NK-92 (cell line): ENCODE measurements around the gene A1BG.

ENCODE experiments used
- DNase-seq: peaks from one replicate; lab custom pipeline; 2025; ENCODE audit not compliant: unreplicated experiment; lab: John Stamatoyannopoulos, UW

A1BG gene, protein sequence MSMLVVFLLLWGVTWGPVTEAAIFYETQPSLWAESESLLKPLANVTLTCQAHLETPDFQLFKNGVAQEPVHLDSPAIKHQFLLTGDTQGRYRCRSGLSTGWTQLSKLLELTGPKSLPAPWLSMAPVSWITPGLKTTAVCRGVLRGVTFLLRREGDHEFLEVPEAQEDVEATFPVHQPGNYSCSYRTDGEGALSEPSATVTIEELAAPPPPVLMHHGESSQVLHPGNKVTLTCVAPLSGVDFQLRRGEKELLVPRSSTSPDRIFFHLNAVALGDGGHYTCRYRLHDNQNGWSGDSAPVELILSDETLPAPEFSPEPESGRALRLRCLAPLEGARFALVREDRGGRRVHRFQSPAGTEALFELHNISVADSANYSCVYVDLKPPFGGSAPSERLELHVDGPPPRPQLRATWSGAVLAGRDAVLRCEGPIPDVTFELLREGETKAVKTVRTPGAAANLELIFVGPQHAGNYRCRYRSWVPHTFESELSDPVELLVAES

DNA sequence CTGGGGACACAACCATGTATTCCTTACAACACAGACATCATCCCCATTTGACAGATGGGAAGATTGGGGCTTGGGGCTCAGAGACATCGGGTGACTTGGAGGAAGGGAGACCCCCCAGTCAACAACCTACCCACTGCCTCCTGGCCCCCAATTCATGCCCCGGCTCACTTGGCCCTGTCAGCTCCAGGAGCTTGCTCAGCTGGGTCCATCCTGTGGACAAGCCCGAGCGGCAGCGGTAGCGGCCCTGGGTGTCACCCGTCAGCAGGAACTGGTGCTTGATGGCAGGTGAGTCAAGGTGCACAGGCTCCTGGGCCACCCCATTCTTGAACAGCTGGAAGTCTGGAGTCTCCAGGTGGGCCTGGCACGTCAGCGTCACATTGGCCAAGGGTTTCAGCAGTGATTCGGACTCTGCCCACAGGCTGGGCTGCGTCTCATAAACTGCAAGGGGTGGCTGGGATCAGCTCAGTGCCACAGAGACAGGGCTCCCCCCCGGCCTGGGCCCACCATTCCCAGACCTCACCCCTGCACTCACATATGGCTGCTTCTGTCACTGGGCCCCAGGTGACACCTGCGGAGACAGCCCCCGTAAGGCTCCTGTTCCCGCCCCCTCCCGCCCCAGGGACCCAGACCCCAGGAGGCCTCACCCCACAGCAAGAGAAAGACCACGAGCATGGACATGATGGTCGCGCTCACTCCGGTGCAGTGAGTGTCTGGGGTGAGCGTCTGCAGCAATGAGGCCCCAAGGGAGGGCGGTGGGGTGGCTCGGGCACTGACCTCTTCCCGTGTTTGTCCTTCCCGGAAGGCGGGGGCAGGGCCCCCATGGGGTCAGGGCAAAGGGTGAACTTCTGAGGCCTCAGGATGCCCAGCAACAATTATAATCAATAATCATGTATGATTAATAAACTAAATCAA, at the start of gene A1BG:
A1BG (minus strand) TSS at position 733 of the 912 bp plus-strand sequence; CDS start at position 678, 55 bp downstream.
- no peak for DNase-seq

DNA sequence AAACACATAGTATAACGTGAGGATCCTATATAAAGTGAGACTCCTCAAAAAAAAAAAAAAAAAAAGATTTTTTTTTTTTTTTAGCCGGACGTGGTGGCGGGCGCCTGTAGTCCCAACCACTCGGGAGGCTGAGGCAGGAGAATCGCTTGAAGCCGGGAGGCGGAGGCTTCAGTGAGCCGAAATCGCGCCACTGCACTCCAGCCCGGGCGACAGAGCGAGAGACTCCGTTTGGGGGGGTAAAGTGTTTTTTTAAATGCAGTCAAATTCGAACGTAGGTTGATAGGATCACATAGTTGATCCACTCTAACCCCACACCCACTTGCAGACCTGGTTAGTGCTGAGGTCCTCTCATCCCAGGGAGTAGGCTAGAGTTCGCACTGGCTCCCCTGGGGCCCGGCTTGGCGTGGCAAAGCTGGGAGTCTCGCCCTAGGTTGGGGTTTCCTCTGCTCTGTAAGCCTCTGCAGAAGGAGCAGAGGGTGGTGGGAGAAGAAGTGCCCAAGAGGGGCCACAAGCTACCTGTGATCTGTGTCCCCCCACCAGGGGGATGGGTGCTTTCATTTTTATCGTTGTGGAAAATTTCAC, 48.6 kb upstream of the A1BG start:
- no peak for DNase-seq

- DNase-seq = peak; percentile 94
These were observed 47.9 kb upstream of the A1BG start for GRCh38 chr19:58400916-58401839.

- DNase-seq = no peak
These were observed 47.1 kb upstream of the A1BG start for GRCh38 chr19:58400316-58400915.

GRCh38 chr19:58399903-58400302, 46.6 kb upstream of the A1BG start:
- DNase-seq = no peak

DNA sequence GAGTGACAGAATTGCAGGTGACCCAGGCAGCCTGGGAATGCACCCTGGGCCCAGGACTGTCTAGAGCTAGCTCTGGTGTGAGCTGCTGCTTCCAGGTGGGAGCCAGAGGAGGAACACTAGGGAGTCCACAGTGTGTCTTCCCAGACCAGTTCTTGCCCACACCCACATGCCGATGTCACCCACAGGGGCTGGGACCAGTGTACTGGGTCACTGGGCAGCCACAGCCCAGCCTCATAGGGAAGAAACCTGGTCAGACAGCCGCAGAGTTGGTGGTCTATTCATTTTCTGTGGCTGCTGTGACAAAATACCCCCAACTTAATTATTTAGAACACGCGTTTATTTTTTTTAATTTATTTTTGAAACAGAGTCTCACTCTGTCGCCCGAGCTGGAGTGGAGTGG, 45.3 kb upstream of the A1BG start:
- no peak for DNase-seq

GRCh38 chr19:58398087-58398486, 44.8 kb upstream of the A1BG start:
- no peak for DNase-seq

- DNase-seq = no peak
These were observed 44.3 kb upstream of the A1BG start for GRCh38 chr19:58397533-58398037.

DNA sequence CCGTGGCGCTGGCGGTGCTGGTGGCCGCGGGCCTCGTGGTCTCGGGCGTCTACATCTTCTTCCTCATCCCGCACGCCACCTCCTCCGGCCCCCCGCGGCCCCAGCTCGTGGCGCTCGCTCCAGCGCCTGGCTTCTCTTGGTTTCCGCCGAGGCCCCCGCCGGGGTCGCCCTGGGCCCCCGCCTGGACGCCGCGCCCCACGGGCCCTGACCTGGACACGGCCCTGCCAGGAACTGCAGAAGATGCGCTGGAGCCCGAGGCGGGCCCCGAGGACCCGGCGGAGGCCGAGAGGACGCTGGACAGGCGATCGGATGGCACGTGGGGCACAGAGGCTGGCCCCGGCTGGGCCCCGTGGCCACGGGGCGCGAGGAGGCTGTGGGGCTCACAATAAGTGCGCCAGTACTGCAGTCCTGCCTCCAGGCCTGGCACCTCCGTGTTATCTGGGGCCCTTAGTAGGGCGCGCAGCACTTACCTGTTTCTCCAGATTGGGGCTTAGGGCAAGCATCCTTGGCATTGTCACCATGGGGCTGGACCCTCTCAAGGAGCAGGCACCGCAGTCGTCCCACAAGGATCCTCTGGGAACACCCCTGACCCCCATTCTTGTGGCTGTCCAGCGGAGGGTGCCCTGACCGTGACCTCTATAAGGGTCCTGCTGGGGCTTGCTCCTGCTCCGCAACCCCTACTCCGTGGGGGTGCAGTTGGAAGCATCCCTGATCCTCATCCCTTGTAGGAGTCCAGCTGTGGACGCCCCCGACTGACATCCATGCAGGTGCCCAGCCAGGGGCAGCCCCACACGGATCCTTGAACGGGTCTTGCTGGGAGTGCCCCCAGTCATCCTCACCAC, 43.6 kb upstream of the A1BG start:
- DNase-seq = no peak

DNA sequence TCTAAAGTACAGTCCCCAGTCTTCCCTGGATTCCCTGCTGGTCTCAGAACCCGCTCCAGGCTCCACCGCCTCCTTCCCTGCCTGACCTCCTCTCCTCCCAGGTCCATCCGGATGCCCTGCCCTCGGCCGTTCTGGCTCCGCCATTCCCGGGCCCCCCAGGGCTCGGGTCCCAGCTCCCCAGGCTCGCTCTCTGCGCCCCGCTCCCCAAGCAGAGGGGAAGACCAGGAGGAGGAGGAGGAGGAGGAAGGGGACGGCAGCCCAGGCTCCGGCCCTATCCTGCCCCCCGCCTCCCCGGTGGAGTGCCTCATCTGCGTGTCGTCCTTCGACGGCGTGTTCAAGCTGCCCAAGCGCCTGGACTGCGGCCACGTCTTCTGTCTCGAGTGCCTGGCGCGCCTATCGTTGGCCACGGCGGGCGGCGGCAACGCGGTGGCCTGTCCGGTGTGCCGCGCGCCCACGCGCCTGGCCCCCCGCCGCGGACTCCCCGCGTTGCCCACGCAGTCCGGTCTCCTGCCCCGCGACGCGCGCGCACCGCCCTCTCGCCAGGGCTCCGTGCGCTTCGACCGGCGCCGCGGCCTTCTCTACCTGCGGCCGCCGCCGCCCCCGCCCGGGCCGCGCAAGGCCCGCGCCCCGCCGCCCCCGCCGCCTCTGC, 42.8 kb upstream of the A1BG start:
- DNase-seq = no peak

DNA sequence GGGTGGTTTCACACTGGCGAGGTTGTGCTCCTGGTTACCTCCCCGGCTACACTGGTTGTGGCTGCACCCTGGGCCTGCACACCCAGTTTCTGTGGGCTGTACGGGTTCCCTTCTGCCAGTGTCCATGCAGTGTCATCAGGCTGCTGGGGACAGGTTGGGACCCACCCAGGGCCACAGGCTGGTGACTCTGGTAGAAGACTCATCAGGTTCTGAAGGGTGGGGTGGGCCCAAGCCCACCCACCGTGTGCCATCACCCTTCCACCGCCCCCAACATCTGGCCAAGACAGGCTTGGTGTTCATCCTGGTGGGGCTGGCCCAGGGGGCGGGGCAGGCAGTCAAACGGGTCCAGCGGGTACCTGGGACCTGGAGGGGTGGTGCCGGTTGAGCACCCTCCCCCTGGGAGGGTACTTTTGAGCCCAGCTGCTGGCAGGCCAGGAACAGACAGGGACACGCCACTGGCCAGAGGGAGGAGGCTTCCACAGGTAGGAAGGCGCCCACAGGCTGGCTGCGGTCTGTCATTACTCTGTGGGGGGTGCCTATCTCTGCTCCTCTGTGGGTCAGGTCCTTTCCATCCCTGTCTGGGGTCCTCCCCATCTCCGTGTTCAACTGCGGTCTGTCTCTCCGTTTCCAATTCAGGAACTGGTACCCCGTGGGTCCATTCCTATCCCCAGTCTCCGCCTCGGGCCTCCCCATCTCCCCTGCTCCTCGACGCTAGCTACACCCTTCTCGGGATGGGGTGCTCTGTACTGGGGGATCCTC, 42.1 kb upstream of the A1BG start, which contains the start of gene RNF225:
RNF225 (plus strand) TSS at position 437 of the 759 bp plus-strand sequence. CDS start 434 bp downstream, outside the sequence.
- no peak for DNase-seq

DNA sequence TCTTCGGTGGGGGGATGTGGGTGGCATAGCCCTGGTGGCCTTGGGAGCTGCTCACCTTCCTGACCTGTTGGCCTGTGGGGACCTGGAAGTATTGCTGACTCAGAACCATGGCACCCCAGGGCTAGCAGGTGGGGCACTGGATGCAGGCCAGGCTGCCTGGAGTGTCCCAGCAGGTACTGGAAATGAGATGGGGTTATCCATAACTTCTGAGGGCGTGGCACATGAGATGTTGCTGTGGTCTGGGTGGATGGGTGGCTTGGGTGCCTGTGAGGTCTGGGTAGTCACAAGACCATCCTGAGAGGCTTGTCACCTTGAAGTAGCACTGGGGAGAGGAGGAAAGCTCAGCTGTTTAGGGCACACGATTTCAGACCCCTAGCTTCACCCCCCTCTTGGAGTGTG, 41.5 kb upstream of the A1BG start:
- no peak for DNase-seq

GRCh38 chr19:58393725-58394033, 40.4 kb upstream of the A1BG start:
- DNase-seq = no peak

DNA sequence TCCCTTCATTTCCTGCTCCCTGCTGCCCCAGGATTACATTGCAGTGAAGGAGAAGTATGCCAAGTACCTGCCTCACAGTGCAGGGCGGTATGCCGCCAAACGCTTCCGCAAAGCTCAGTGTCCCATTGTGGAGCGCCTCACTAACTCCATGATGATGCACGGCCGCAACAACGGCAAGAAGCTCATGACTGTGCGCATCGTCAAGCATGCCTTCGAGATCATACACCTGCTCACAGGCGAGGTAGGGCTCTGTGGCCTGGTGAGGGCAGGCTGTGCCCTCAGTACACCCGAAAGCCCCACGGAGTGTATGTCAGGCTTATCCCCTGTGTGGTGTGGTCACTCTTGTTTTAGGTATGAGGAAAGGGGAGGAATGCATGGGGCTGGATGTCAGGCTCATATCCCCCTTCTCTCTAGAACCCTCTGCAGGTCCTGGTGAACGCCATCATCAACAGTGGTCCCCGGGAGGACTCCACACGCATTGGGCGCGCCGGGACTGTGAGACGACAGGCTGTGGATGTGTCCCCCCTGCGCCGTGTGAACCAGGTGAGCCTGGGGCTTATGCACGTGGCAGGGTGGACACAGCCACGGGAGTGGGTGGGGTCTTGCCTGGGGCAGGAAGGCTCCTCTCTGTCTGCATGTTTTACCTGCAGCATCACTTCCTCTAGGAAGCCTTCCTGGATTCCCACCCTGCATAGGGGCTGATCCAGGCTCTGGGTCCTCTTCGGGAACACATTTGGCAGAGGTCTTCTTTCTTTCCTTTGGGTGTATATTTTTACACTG, 39.8 kb upstream of the A1BG start:
- no peak for DNase-seq

- no peak for DNase-seq
These were observed 34.9 kb upstream of the A1BG start for GRCh38 chr19:58388175-58388526.

- no peak for DNase-seq
These were observed 34.3 kb upstream of the A1BG start for GRCh38 chr19:58387338-58388174.
